ENCODE measurements around the gene MYD88. TPM values are rescaled to one million over a fixed set of nuclear protein-coding genes. Genes with fewer than 3 reads are reported as not detected.

Gene MYD88
- total RNA-seq, 1 experiment from 2014 or later, result 19.2 TPM

DNA sequence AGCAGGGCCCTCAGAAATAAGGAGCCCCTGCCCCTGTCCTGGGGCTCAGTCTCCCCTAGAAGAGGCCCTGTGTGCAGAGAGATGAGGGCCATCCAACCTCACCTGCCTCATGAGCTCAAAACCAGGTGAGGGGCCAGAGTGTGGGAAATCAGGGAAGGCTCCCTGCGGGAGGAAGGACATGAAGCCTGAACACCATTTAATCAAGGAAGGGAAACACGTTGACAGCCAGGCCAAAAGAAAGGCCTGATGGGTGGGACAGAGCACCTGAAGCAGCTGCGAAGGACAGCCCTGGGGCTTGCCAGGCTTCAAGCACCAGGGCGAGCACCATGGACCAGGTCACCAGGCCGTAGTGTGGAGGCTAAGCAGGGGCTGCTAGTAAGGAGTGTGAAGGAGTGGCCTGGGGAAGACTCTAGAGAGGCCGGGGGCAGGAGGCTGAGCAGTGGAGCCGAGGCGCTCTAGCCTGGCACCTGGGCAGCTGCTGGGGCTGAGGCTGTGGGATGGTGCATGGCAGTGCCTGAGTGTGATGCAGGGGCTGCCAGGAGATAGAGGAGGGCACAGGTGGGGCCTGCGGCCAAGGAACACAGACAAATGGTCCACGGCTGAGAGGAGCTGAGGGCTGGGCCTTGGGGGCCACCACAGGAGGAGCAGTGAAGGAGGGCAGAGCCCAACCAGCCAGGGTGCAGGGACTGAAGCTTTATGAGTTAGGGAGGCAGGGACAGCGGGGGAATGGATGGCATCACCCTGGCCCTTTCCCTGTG, 17.6 kb upstream of the MYD88 start:
- Mint-ChIP-seq H3K4me3 (no peak overlapping the region), H3K9me3 (no peaks in the 10 kb centered on the region), H3K4me1 (no peaks in the 10 kb centered on the region), H3K36me3 (peaks cover 27% of the 10 kb centered on the region), H3K27me3 (ENCODE audit: low read depth) (peaks cover 3% of the 10 kb centered on the region), H3K27ac (no peak overlapping the region)
- POLR2A ChIA-PET, result no interaction called here
- DNase-seq (ENCODE audit: low spot score), result no peak
- CTCF ChIA-PET, result interaction anchor here (0.5 to 1.2 kb wide), 2 partner anchors 93 to 124 kb away, joined by 3 to 4 read pairs; no protein-coding TSS in a partner anchor
- no peak for ATAC-seq
- TF ChIP-seq TCF7 (CRISPR knock-in tag; IDR thresholded peaks at IDR 0.05; ENCODE audit: low read depth) (no peak), CTCF (IDR thresholded peaks at IDR 0.05) (no peak), ATF1 (CRISPR knock-in tag; IDR thresholded peaks at IDR 0.05) (no peak), ZSCAN18 (CRISPR knock-in tag; IDR thresholded peaks at IDR 0.05) (no peak), SMAD3 (CRISPR knock-in tag; IDR thresholded peaks at IDR 0.05; ENCODE audit: borderline replicate concordance) (no peak), FOXJ3 (CRISPR knock-in tag; IDR thresholded peaks at IDR 0.05; ENCODE audit: borderline replicate concordance) (no peak), NR3C1 (CRISPR knock-in tag; conservative IDR thresholded peaks at IDR 0.05; ENCODE audit: low read depth) (no peak), NR1H2 (CRISPR knock-in tag; IDR thresholded peaks at IDR 0.05) (no peak), EMX1 (CRISPR knock-in tag; IDR thresholded peaks at IDR 0.05) (no peak), ETV6 (CRISPR knock-in tag; IDR thresholded peaks at IDR 0.05) (no peak), ZNF219 (CRISPR knock-in tag; IDR thresholded peaks at IDR 0.05; ENCODE audit: borderline replicate concordance) (no peak), ARID4B (CRISPR knock-in tag; IDR thresholded peaks at IDR 0.05; ENCODE audit: borderline replicate concordance) (no peak)
- TF ChIP-seq, protein P1, sequence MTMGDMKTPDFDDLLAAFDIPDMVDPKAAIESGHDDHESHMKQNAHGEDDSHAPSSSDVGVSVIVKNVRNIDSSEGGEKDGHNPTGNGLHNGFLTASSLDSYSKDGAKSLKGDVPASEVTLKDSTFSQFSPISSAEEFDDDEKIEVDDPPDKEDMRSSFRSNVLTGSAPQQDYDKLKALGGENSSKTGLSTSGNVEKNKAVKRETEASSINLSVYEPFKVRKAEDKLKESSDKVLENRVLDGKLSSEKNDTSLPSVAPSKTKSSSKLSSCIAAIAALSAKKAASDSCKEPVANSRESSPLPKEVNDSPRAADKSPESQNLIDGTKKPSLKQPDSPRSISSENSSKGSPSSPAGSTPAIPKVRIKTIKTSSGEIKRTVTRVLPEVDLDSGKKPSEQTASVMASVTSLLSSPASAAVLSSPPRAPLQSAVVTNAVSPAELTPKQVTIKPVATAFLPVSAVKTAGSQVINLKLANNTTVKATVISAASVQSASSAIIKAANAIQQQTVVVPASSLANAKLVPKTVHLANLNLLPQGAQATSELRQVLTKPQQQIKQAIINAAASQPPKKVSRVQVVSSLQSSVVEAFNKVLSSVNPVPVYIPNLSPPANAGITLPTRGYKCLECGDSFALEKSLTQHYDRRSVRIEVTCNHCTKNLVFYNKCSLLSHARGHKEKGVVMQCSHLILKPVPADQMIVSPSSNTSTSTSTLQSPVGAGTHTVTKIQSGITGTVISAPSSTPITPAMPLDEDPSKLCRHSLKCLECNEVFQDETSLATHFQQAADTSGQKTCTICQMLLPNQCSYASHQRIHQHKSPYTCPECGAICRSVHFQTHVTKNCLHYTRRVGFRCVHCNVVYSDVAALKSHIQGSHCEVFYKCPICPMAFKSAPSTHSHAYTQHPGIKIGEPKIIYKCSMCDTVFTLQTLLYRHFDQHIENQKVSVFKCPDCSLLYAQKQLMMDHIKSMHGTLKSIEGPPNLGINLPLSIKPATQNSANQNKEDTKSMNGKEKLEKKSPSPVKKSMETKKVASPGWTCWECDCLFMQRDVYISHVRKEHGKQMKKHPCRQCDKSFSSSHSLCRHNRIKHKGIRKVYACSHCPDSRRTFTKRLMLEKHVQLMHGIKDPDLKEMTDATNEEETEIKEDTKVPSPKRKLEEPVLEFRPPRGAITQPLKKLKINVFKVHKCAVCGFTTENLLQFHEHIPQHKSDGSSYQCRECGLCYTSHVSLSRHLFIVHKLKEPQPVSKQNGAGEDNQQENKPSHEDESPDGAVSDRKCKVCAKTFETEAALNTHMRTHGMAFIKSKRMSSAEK (CRISPR knock-in tag; IDR thresholded peaks at IDR 0.05; ENCODE audit: borderline replicate concordance), result no peak
- TF ChIP-seq, protein P2, sequence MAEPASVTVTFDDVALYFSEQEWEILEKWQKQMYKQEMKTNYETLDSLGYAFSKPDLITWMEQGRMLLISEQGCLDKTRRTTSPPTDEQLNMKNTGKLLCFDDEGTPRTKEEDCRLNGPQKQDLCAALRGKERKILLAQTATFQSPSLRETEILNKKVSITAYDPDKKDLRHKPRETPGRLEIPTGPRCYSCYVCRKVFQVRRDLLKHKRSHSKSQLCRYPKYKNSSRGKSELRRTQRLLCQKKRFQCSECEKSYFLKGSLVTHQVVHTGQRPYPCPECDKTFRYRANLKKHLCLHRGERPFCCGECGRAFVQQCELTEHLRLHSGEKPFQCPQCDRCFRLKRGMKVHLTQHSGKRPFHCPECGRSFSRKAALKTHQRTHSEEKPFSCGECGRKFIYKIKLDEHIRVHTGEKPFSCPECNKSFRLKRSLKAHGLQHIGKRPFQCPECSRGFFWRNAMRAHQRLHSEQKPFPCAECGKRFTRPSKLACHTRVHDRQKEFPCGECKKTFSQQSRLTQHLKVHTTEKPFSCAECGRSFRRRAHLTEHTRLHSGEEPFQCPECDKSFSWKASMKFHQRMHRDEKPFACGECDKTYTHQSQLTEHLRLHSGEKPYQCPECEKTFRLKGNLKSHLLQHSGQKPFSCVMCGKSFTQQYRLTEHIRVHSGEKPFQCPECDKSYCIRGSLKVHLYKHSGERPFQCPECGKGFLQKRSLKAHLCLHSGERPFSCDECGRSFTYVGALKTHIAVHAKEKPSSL (CRISPR knock-in tag; conservative IDR thresholded peaks at IDR 0.05), result no peak
- TF ChIP-seq, protein P3, sequence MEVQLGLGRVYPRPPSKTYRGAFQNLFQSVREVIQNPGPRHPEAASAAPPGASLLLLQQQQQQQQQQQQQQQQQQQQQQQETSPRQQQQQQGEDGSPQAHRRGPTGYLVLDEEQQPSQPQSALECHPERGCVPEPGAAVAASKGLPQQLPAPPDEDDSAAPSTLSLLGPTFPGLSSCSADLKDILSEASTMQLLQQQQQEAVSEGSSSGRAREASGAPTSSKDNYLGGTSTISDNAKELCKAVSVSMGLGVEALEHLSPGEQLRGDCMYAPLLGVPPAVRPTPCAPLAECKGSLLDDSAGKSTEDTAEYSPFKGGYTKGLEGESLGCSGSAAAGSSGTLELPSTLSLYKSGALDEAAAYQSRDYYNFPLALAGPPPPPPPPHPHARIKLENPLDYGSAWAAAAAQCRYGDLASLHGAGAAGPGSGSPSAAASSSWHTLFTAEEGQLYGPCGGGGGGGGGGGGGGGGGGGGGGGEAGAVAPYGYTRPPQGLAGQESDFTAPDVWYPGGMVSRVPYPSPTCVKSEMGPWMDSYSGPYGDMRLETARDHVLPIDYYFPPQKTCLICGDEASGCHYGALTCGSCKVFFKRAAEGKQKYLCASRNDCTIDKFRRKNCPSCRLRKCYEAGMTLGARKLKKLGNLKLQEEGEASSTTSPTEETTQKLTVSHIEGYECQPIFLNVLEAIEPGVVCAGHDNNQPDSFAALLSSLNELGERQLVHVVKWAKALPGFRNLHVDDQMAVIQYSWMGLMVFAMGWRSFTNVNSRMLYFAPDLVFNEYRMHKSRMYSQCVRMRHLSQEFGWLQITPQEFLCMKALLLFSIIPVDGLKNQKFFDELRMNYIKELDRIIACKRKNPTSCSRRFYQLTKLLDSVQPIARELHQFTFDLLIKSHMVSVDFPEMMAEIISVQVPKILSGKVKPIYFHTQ (CRISPR knock-in tag; IDR thresholded peaks at IDR 0.05), result no peak
- TF ChIP-seq, protein P4, sequence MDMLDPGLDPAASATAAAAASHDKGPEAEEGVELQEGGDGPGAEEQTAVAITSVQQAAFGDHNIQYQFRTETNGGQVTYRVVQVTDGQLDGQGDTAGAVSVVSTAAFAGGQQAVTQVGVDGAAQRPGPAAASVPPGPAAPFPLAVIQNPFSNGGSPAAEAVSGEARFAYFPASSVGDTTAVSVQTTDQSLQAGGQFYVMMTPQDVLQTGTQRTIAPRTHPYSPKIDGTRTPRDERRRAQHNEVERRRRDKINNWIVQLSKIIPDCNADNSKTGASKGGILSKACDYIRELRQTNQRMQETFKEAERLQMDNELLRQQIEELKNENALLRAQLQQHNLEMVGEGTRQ (CRISPR knock-in tag; IDR thresholded peaks at IDR 0.05), result no peak
